ENCODE data around the gene SFXN4. TPM values are rescaled to one million over a fixed set of nuclear protein-coding genes. Genes with fewer than 3 reads are reported as not detected.

Gene SFXN4
- total and polyA plus RNA-seq, 4 donors = 10.6 to 40.4 (median 22.0) TPM

DNA sequence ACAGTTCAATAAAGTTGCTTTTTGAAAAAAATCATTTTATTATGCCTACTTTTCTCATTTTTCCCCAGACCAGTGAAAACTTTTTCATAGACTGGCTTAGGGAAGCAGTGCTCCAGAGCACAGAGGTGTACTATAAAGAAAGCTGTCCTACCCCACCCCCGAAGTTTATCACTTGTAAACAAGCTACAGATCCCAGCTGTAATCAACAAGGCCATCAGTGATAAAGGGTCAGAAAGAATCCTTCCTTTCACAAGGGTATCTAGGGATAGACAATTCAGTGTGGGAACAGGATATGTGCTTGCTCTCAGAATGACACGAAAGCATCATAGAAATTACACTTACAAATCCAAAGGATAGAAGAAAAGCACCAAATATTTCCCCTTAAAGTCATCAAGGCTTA lies 8.6 kb upstream of the SFXN4 start:
- H3K9me3 ChIP-seq (ENCODE audit: control insufficient read depth in 4 of 4, insufficient read depth in 3 of 4, low read length in 3 of 4) = peaks cover 0 to 2% (median 0%) of the 10 kb centered on the region in 4 donors
- H3K4me3 ChIP-seq = no peak overlapping the region
- TF ChIP-seq, protein P1, sequence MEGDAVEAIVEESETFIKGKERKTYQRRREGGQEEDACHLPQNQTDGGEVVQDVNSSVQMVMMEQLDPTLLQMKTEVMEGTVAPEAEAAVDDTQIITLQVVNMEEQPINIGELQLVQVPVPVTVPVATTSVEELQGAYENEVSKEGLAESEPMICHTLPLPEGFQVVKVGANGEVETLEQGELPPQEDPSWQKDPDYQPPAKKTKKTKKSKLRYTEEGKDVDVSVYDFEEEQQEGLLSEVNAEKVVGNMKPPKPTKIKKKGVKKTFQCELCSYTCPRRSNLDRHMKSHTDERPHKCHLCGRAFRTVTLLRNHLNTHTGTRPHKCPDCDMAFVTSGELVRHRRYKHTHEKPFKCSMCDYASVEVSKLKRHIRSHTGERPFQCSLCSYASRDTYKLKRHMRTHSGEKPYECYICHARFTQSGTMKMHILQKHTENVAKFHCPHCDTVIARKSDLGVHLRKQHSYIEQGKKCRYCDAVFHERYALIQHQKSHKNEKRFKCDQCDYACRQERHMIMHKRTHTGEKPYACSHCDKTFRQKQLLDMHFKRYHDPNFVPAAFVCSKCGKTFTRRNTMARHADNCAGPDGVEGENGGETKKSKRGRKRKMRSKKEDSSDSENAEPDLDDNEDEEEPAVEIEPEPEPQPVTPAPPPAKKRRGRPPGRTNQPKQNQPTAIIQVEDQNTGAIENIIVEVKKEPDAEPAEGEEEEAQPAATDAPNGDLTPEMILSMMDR (IDR thresholded peaks at IDR 0.05; ENCODE audit: control extremely low read depth, extremely low read depth) = no peak
- H3K36me3 ChIP-seq (ENCODE audit: control insufficient read depth in 4 of 4, insufficient read depth in 4 of 4, low read length in 4 of 4) = peaks cover 22 to 41% (median 33%) of the 10 kb centered on the region in 4 donors
- H3K27ac ChIP-seq (ENCODE audit: low read depth in 1 of 2, low read length in 1 of 2) = no peak overlapping the region
- WGBS, 2 donors = 72 to 82% methylated on average over 2 of the region's 2 CpGs
- H3K27me3 ChIP-seq (ENCODE audit: control insufficient read depth in 3 of 3, insufficient read depth in 3 of 3, low read length in 2 of 3) = no peaks in the 10 kb centered on the region
- ATAC-seq (ENCODE audit: insufficient read depth, low FRiP score) = no peak
- peaks cover 0 to 14% (median 3%) of the 10 kb centered on the region in 5 donors for H3K4me1 ChIP-seq (ENCODE audit: control insufficient read depth in 5 of 5, insufficient read depth in 5 of 5, low read length in 5 of 5)
- no peak overlapping the region for H3K9ac ChIP-seq (ENCODE audit: insufficient read depth in 1 of 2, low read length in 2 of 2)
- no peak for DNase-seq

DNA sequence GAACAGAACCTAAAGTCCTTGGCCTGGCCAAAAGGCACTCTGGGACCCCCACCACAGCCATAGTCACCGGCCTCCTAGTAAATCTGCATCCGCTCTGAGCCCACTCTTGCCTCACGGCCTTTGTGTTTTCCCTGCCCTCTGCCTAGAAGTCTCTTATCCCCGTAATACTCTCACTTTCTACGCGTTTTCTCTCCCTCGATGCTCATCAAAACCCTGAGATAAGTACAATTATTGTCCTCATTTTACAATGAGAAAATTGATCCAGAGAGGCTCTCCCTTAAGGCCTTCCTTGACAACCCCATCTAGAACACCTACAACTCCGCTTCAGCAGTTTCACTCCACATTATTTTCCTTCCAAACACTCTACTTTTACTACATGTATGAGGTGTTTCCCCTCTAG lies 1.5 kb upstream of the SFXN4 start:
- no peak for ATAC-seq (ENCODE audit: insufficient read depth, low FRiP score)
- Histone ChIP-seq H3K4me3 (no peak overlapping the region), H3K9ac (ENCODE audit: insufficient read depth in 1 of 2, low read length in 2 of 2) (no peak overlapping the region), H3K36me3 (ENCODE audit: control insufficient read depth in 4 of 4, insufficient read depth in 4 of 4, low read length in 4 of 4) (peaks cover 18 to 25% (median 20%) of the 10 kb centered on the region in 4 donors), H3K9me3 (ENCODE audit: control insufficient read depth in 4 of 4, insufficient read depth in 3 of 4, low read length in 3 of 4) (no peaks in the 10 kb centered on the region), H3K27ac (ENCODE audit: low read depth in 1 of 2, low read length in 1 of 2) (no peak overlapping the region), H3K4me1 (ENCODE audit: control insufficient read depth in 5 of 5, insufficient read depth in 5 of 5, low read length in 5 of 5) (peaks cover 0 to 9% (median 2%) of the 10 kb centered on the region in 5 donors), H3K27me3 (ENCODE audit: control insufficient read depth in 3 of 3, insufficient read depth in 3 of 3, low read length in 2 of 3) (no peaks in the 10 kb centered on the region)
- TF ChIP-seq, protein P1 (IDR thresholded peaks at IDR 0.05; ENCODE audit: control extremely low read depth, extremely low read depth) = no peak
- WGBS, 2 donors = 82 to 83% methylated on average over 8 of the region's 8 CpGs
- DNase-seq = no peak

DNA sequence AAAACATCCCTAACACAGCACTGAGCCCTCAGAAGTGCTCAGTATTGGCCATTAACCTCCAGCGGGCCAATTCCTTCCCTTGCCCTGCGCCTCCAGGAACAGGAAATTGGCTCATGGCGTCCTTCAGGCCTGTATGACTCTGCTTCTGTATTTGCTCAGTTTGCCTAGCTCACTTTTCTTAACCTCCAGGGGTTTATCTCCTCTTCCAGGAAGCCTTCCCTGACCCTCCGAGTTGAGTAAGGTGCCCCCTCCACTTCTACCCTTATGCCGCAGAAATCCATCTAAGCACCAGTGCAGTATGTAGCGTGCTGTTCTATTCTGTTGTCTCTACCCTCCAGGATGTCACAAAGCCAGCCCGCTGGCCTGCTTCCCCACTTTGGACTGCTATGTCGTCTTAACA lies 1.1 kb upstream of the SFXN4 start:
- WGBS, 2 donors = 51 to 59% methylated on average over 8 of the region's 8 CpGs
- H3K27me3 ChIP-seq (ENCODE audit: control insufficient read depth in 3 of 3, insufficient read depth in 3 of 3, low read length in 2 of 3) = no peaks in the 10 kb centered on the region
- H3K9me3 ChIP-seq (ENCODE audit: control insufficient read depth in 4 of 4, insufficient read depth in 3 of 4, low read length in 3 of 4) = no peaks in the 10 kb centered on the region
- H3K4me1 ChIP-seq (ENCODE audit: control insufficient read depth in 5 of 5, insufficient read depth in 5 of 5, low read length in 5 of 5) = peaks cover 0 to 9% (median 2%) of the 10 kb centered on the region in 5 donors
- H3K27ac ChIP-seq (ENCODE audit: low read depth in 1 of 2, low read length in 1 of 2) = peak overlapping the region in 1 of 2 donors; percentile 82
- H3K9ac ChIP-seq (ENCODE audit: insufficient read depth in 1 of 2, low read length in 2 of 2) = no peak overlapping the region
- no peak for DNase-seq
- H3K4me3 ChIP-seq = no peak overlapping the region
- TF ChIP-seq, protein P1 (IDR thresholded peaks at IDR 0.05; ENCODE audit: control extremely low read depth, extremely low read depth) = no peak
- H3K36me3 ChIP-seq (ENCODE audit: control insufficient read depth in 4 of 4, insufficient read depth in 4 of 4, low read length in 4 of 4) = peaks cover 15 to 21% (median 18%) of the 10 kb centered on the region in 4 donors
- ATAC-seq (ENCODE audit: insufficient read depth, low FRiP score) = no peak

DNA sequence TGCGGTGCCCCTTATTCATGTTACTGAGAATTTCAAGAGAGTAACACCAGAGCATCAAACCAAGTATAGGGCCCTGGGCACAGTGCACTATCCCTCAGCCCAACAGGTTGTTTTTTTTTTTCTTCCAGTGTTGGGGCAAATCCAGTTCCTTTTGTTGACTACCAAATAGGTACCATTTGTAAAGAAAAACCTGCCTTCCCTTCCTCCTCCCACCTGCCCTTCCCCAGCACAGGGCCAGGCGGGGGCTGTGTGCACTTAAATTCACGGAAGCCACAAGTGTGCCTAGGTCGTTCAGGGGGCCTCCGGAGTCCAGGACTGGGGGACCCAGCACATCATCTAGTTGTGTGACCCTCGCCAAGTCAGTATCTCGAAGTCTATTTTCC lies 595 bp upstream of the SFXN4 start:
- Histone ChIP-seq H3K36me3 (ENCODE audit: control insufficient read depth in 4 of 4, insufficient read depth in 4 of 4, low read length in 4 of 4) (peaks cover 10 to 17% (median 15%) of the 10 kb centered on the region in 4 donors), H3K9ac (ENCODE audit: insufficient read depth in 1 of 2, low read length in 2 of 2) (peak overlapping the region; percentile 66 to 81), H3K4me1 (ENCODE audit: control insufficient read depth in 5 of 5, insufficient read depth in 5 of 5, low read length in 5 of 5) (peaks cover 0 to 9% (median 2%) of the 10 kb centered on the region in 5 donors), H3K9me3 (ENCODE audit: control insufficient read depth in 4 of 4, insufficient read depth in 3 of 4, low read length in 3 of 4) (no peaks in the 10 kb centered on the region), H3K27ac (ENCODE audit: low read depth in 1 of 2, low read length in 1 of 2) (peak overlapping the region; percentile 82 to 93), H3K4me3 (peak overlapping the region; percentile 84), H3K27me3 (ENCODE audit: control insufficient read depth in 3 of 3, insufficient read depth in 3 of 3, low read length in 2 of 3) (no peaks in the 10 kb centered on the region)
- 60 to 61% methylated on average over 7 of the region's 7 CpGs for WGBS, 2 donors
- DNase-seq (no peak), ATAC-seq (ENCODE audit: insufficient read depth, low FRiP score) (no peak)
- TF ChIP-seq, protein P1 (IDR thresholded peaks at IDR 0.05; ENCODE audit: control extremely low read depth, extremely low read depth) = no peak

Data from lung (tissue), 12 donors.